Activated naive CD4-positive, alpha-beta T cell treated with anti-CD3 and anti-CD28 coated beads, Interleukin-2, amount 50 U/mL, for 24 hours (primary cell): ENCODE data around the gene GPR84.
"Not testable (repeated sequence)": the region's sequence is repeated elsewhere in the genome, so short reads cannot be mapped to it uniquely, and the experiment has no call there.

ENCODE experiments used
- H3K27ac Mint-ChIP-seq: one replicate; pipeline ENCODE4 v1.8.0; 2021; ENCODE audit warnings: mild to moderate bottlenecking, mixed read lengths
- H3K27me3 Mint-ChIP-seq: one replicate; pipeline ENCODE4 v1.8.0; 2021; ENCODE audit warnings: mixed read lengths
- H3K36me3 Mint-ChIP-seq: one replicate; pipeline ENCODE4 v1.8.0; 2021; ENCODE audit warnings: mixed read lengths
- H3K4me1 Mint-ChIP-seq: one replicate; pipeline ENCODE4 v1.8.0; 2021; ENCODE audit warnings: mixed read lengths
- H3K4me3 Mint-ChIP-seq: one replicate; pipeline ENCODE4 v1.8.0; 2021; ENCODE audit warnings: mild to moderate bottlenecking, mixed read lengths
- H3K9me3 Mint-ChIP-seq: one replicate; pipeline ENCODE4 v1.8.0; 2021; ENCODE audit warnings: mixed read lengths

Gene GPR84

DNA sequence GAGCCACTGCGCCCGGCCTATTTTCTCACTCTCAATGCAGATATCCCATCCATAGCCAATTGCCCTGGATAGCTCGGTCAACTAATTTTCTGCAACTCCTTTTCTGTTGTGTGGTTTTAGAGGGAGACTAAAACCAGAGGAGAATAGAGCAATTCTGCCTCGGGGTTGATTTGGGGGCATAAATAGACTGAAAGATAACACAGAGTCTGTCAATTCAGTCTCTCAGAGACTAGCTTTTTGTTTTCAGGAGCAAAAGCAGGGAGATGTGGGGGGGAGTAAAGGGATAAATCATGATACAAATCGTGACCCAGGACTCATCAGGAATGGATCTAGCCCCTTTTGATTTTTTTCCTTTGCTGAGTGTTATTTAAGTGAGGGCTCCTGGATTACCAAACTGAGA is 32.8 kb downstream of the GPR84 start:
- Mint-ChIP-seq H3K36me3 (peaks cover 3% of the 10 kb centered on the region), H3K4me1 (peaks cover 63% of the 10 kb centered on the region), H3K27me3 (no peaks in the 10 kb centered on the region), H3K4me3 (no peak overlapping the region), H3K27ac (peak overlapping the region; percentile 74), H3K9me3 (no peaks in the 10 kb centered on the region)

DNA sequence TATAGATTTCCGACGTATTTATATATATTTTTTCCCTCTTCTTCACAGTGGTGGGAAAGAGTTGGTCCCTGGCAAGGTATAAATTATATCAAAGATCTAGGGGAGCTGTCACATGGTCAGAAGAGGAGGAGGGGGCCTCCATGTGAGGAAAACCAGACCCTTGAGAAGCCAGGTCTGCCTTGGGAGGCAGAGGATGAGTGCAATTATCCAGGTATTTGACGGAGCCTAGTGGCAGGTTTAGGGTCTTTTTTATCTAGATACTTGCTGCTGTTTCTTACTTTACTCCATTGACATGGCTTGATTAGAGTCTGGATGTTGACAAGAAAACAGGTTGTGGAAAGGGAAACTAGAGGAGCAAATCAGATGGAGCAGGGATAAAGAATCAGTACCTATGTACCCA is 33.8 kb downstream of the GPR84 start:
- H3K9me3 Mint-ChIP-seq, result no peaks in the 10 kb centered on the region
- H3K36me3 Mint-ChIP-seq, result peaks cover 3% of the 10 kb centered on the region
- no peaks in the 10 kb centered on the region for H3K27me3 Mint-ChIP-seq
- peaks cover 58% of the 10 kb centered on the region for H3K4me1 Mint-ChIP-seq
- peak overlapping the region; percentile 80 for H3K27ac Mint-ChIP-seq
- H3K4me3 Mint-ChIP-seq, result no peak overlapping the region

DNA sequence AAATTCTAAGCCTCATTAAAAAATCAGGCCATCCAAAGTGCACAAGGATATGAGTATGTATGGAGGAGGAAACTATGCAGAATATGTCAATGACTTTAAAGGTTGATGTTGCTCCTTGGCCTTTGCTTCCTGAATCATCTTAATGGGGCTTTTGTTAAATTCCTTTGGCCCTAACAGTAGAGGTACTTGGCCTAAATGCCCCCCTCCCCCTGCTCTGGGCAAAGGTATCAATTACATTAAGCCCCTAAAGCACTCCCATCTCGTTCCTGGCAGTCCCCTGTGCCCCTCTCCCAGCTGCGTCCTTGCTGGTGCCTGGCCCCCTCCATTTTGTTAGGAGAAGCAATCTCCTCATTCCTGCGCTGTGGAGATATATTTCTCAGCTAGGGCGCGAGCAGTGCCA is 34.5 kb downstream of the GPR84 start:
- H3K36me3 Mint-ChIP-seq, result peaks cover 7% of the 10 kb centered on the region
- H3K27ac Mint-ChIP-seq, result peak overlapping the region; percentile 70
- no peak overlapping the region for H3K4me3 Mint-ChIP-seq
- peaks cover 63% of the 10 kb centered on the region for H3K4me1 Mint-ChIP-seq
- no peaks in the 10 kb centered on the region for H3K9me3 Mint-ChIP-seq
- no peaks in the 10 kb centered on the region for H3K27me3 Mint-ChIP-seq

DNA sequence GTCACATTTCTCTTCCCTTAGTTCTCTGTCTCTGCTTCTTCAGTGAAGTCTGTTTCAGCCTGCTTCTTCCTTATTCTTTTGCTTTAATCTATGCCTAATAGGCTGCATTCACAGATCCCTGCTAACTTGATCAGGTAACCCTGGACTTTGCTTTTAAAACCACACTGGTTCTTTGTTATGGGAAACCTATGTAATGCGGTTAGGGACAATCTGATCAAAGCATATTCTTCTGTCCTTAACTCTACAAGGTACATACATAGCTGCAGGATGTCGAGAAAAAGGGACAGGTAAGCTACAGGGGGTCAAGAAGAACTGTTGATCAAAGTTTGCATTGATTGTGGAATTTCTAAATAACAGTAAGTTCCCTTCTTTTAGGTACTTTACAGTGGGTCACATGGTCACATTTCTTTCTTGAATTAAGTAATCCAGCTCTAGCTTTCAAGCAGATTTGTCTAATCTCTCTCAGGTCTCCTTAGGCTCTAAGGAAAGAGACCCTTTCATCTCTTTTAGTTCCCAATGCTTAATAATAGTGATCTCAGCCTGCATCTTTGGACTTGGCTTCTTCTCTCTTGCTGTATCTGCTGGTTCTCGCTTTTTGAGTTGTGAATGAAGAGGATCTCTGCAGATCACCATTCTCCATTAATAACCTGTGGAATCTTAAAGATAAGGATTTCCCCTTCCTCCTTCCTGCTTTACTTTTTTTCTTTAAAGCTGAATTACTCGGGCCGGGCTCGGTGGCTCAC is 35.5 kb downstream of the GPR84 start:
- peaks cover 7% of the 10 kb centered on the region for H3K36me3 Mint-ChIP-seq
- peaks cover 66% of the 10 kb centered on the region for H3K4me1 Mint-ChIP-seq
- H3K9me3 Mint-ChIP-seq, result no peaks in the 10 kb centered on the region
- peak overlapping the region; percentile 70 for H3K27ac Mint-ChIP-seq
- H3K27me3 Mint-ChIP-seq, result no peaks in the 10 kb centered on the region
- H3K4me3 Mint-ChIP-seq, result peak overlapping the region; percentile 75

DNA sequence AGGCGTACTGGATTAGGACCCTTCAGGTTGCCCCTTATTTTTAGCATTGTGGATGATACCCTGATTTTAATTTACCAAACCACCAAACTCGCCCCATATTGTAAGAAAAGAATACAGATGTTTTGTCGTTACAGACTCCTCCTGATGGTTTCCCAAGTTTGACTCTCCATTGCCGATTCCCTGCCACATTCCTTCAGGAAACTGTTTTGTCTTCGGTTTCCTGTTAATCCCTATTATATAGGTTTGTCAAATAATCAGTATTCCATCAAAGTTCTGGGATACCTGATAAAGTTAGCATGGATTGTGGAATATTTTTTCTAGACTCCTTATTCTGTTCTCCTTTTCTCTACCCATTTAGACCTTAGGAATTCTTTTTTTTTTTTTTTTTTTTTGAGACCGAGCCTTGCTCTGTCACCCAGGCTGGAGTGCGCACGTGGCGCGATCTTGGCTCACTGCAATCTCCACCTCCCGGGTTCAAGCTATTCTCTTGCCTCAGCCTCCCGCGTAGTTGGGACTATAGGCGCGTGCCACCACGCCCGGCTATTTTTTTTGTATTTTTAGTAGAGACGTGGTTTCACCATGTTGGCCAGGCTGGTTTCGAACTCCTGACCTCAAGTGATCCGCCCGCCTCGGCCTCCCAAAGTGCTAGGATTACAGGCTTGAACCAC is 38.7 kb downstream of the GPR84 start:
- Mint-ChIP-seq H3K4me3 (peak overlapping the region; percentile 100), H3K4me1 (peaks cover 46% of the 10 kb centered on the region), H3K27ac (peak overlapping the region; percentile 96)
- not testable (repeated sequence) for H3K27me3 Mint-ChIP-seq, H3K9me3 Mint-ChIP-seq, H3K36me3 Mint-ChIP-seq

DNA sequence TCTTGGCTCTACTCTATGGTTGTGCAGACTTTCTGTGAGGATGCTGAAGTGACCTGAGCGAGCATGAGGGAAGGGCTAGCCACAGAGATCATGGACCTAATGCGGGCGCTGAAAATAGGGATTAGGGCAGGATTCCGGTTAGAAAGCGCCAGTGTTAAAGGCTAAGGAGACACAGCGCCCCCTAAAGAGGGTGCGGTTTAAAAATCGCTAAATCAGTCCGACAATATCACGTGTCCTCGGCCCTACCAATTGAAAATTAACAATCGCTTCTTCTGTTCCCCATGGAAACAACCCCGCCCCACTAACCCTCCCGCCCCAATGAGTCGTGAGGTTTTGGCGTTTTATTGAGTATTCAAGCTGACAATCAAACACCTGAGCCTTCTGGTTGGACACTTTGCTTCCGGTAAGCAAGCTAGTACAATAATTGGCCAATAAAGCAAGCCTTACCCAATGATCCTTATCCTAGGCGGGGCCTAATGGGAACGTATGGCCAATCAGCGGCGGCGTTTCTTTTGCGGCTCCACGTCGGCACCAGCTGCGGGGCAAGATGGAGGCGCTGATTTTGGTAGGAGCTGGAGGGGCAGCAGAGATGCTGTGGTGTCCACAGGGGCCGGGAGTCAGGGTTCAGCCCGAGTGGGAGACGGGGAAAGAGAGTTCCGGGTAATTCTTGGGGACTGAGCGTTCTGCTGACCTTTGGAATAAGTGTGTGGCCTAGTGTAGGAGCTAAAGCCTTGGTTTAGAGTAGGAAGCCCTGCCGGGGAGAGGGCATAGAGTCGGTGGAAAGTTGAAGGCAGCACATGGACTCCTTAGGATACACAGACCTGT is 39.5 kb downstream of the GPR84 start, which contains the start of gene COPZ1:
TSS of gene COPZ1 (plus strand) at position 515 of the 825 bp plus-strand sequence. CDS start at position 548, 33 bp downstream.
- peaks cover 38% of the 10 kb centered on the region for H3K4me1 Mint-ChIP-seq
- peak within 1 kb of the TSS; percentile 100 for H3K4me3 Mint-ChIP-seq

DNA sequence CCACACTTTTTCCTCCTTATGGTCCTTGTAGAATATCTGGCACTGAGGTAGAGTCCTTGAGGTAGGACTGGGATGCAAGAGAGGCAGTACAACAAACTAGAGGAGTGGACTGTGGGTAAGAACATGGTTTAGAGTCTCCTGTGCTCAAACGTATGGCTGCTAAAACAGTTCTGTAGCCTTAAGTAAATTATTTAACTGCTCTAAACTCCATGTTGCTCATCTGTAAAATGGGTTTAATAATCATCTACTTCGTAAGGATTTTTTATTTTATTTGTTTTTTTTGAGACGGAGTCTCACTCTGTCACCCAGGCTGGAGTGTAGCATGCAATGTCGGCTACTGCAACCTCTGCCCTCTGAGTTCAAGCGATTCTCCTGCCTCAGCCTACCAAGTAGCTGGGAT is 42.9 kb downstream of the GPR84 start:
- Mint-ChIP-seq H3K27ac (no peak overlapping the region), H3K9me3 (no peaks in the 10 kb centered on the region), H3K4me1 (peaks cover 13% of the 10 kb centered on the region), H3K4me3 (no peak overlapping the region), H3K27me3 (no peaks in the 10 kb centered on the region), H3K36me3 (peaks cover 4% of the 10 kb centered on the region)

More for the DNA sequence above, 39.5 kb downstream of the GPR84 start, which contains the start of gene COPZ1:
- H3K27ac Mint-ChIP-seq, result peak within 1 kb of the TSS; percentile 96
- H3K27me3 Mint-ChIP-seq, result no peaks in the 10 kb centered on the region
- peaks cover 6% of the 10 kb centered on the region for H3K36me3 Mint-ChIP-seq
- H3K9me3 Mint-ChIP-seq, result no peaks in the 10 kb centered on the region
